OCI-LY7 (cell line): ENCODE measurements around the gene PCSK7. TPM values are rescaled to one million over a fixed set of nuclear protein-coding genes. Genes with fewer than 3 reads are reported as not detected.

ENCODE experiments used
- BruUV-seq: library from RNA; stranded (reverse); fragments of 400-500 nt; replicated peaks from 2 replicates; lab custom pipeline; 2021; lab: Mats Ljungman, UMichigan
- CTCF ChIA-PET: fragments of 300-600 bp; sonication (Branson Sonifier 250); formaldehyde crosslinking; loops from one replicate; lab custom pipeline; 2022; ENCODE audit warnings: antibody characterized with exemption; ENCODE audit not compliant: unreplicated experiment; lab: Charles Lee
- POLR2A ChIA-PET: fragments of 300-600 bp; sonication (Branson Sonifier 250); formaldehyde crosslinking; loops from one replicate; lab custom pipeline; 2022; ENCODE audit warnings: antibody characterized with exemption; lab: Charles Lee
- DNase-seq: peaks from one replicate; pipeline ENCODE4 v3.0.0-alpha.2; 2015; ENCODE audit warnings: low spot score
- H2AFZ ChIP-seq: fragments of 200-600 bp; sonication (generic), shearing (Covaris generic); 2 replicates; pipeline ENCODE4 v1.6.1; 2014; ENCODE audit warnings: mild to moderate bottlenecking, antibody characterized with exemption, low read length, moderate library complexity
- H3K27ac ChIP-seq: fragments of 200-600 bp; sonication (generic); 2 replicates; pipeline ENCODE4 v1.5.1; 2014; ENCODE audit warnings: mixed run types, low read depth, mild to moderate bottlenecking, moderate library complexity, low read length, inconsistent platforms; ENCODE audit not compliant: poor library complexity, severe bottlenecking
- H3K36me3 ChIP-seq: fragments of 200-600 bp; sonication (generic); 2 replicates; pipeline ENCODE4 v1.6.1; 2014; ENCODE audit warnings: mild to moderate bottlenecking, antibody characterized with exemption, low read length, moderate library complexity, mixed read lengths; ENCODE audit not compliant: insufficient read depth
- H3K4me1 ChIP-seq: fragments of 200-600 bp; sonication (generic); 2 replicates; pipeline ENCODE4 v1.5.1; 2014; ENCODE audit warnings: mild to moderate bottlenecking, low read length; ENCODE audit not compliant: insufficient read depth, poor library complexity, severe bottlenecking
- H3K4me2 ChIP-seq: fragments of 200-600 bp; sonication (generic); 2 replicates; pipeline ENCODE4 v1.6.1; 2014; ENCODE audit warnings: mild to moderate bottlenecking, low read length
- H3K4me3 ChIP-seq: fragments of 200-600 bp; sonication (generic); 2 replicates; pipeline ENCODE4 v1.5.1; 2014; ENCODE audit warnings: mild to moderate bottlenecking, low read depth, low read length; ENCODE audit not compliant: poor library complexity, severe bottlenecking
- H3K79me2 ChIP-seq: fragments of 200-600 bp; sonication (generic); 2 replicates; pipeline ENCODE4 v1.6.1; 2016; ENCODE audit warnings: low read depth, mild to moderate bottlenecking, low read length, moderate library complexity, mixed read lengths; ENCODE audit not compliant: insufficient read depth
- H3K9me2 ChIP-seq: fragments of 200-600 bp; sonication (generic); 2 replicates; pipeline ENCODE4 v1.6.1; 2016; ENCODE audit warnings: mild to moderate bottlenecking, low read length, mixed read lengths; ENCODE audit not compliant: insufficient read depth
- H3K9me3 ChIP-seq: fragments of 200-600 bp; sonication (generic); 2 replicates; pipeline ENCODE4 v1.6.1; 2014; ENCODE audit warnings: mild to moderate bottlenecking, mixed run types, low read length, mixed read lengths
- H4K20me1 ChIP-seq: fragments of 200-600 bp; sonication (generic); 2 replicates; pipeline ENCODE4 v1.6.1; 2014; ENCODE audit warnings: mild to moderate bottlenecking, antibody characterized with exemption, low read length, moderate library complexity, mixed read lengths; ENCODE audit not compliant: insufficient read depth
- CTCF ChIP-seq: fragments of 200-600 bp; sonication (generic); conservative IDR thresholded peaks from 2 replicates; pipeline ENCODE4 v1.5.1; 2014; ENCODE audit warnings: mild to moderate bottlenecking, antibody characterized with exemption, low read length, moderate library complexity, mixed read lengths
- EZH2phosphoT487 ChIP-seq: fragments of 200-600 bp; sonication (generic); IDR thresholded peaks from 2 replicates; pipeline ENCODE4 v1.6.1; 2018; ENCODE audit warnings: low read depth, borderline replicate concordance, mild to moderate bottlenecking, mixed run types, antibody characterized with exemption, low read length, moderate library complexity, mixed read lengths
- intact Hi-C: fragments of 100-400 bp; cut with micrococcal nuclease; formaldehyde crosslinking; loops from one replicate; pipeline ENCODE4 v1.10.0; 2022; ENCODE audit not compliant: unreplicated experiment
- total RNA-seq, 2 experiments: library from RNA; depleted of rRNA in 1 of 2; stranded (reverse); fragments of >200 nt in 1 of 2; shearing (Covaris generic) in 1 of 2; gene quantifications; 2 replicates each; pipeline ENCODE4 v1.2.3, GENCODE V29; 2014 to 2022

PCSK7 gene
- total RNA-seq, 2 experiments from 2014 or later, result 44.1 to 91.2 TPM

- Histone ChIP-seq H4K20me1 (no peaks in the 10 kb centered on the region), H3K4me2 (no peak overlapping the region), H3K79me2 (peaks cover 23% of the 10 kb centered on the region), H2AFZ (no peak overlapping the region), H3K9me2 (no peaks in the 10 kb centered on the region), H3K36me3 (peaks cover 74% of the 10 kb centered on the region), H3K4me1 (peaks cover 21% of the 10 kb centered on the region), H3K4me3 (no peak overlapping the region), H3K9me3 (no peaks in the 10 kb centered on the region), H3K27ac (no peak overlapping the region)
- POLR2A ChIA-PET, result interaction anchor here (0.6 to 1.1 kb wide), 2 partner anchors 44 to 46 kb away, joined by 4 to 5 read pairs; no protein-coding TSS in a partner anchor
- TF ChIP-seq EZH2phosphoT487 (no peak), CTCF (peak; percentile 88)
- CTCF ChIA-PET, result interaction anchor here (0.9 to 1.2 kb wide), 3 partner anchors 46 to 395 kb away, joined by 3 to 6 read pairs (median 3); no protein-coding TSS in a partner anchor
- BruUV-seq, result no TSS peak
- peak; percentile 85 for DNase-seq
- intact Hi-C loops, result loop anchor here (1.0 kb wide), 2 partner anchors 45 to 120 kb away; no protein-coding TSS in a partner anchor
These were observed 5.2 kb downstream of the PCSK7 start for GRCh38 chr11:117226388-117227385.

GRCh38 chr11:117225553-117226170, 6.2 kb downstream of the PCSK7 start:
- Histone ChIP-seq H3K4me2 (no peak overlapping the region), H3K79me2 (peaks cover 13% of the 10 kb centered on the region; the same call in 1 of the 2 replicates), H3K9me3 (no peaks in the 10 kb centered on the region), H4K20me1 (no peaks in the 10 kb centered on the region), H3K36me3 (peaks cover 84% of the 10 kb centered on the region), H3K4me3 (no peak overlapping the region), H3K27ac (no peak overlapping the region), H3K4me1 (peaks cover 21% of the 10 kb centered on the region), H2AFZ (no peak overlapping the region), H3K9me2 (no peaks in the 10 kb centered on the region)
- TF ChIP-seq EZH2phosphoT487 (no peak), CTCF (no peak)
- intact Hi-C loops, result loop anchor here (1.0 kb wide), 2 partner anchors 44 to 119 kb away; no protein-coding TSS in a partner anchor
- ChIA-PET POLR2A (no interaction called here), CTCF (no interaction called here)
- DNase-seq, result no peak
- BruUV-seq, result no TSS peak
